GM12865 (cell line): ENCODE data around the gene PLEKHM2.

Experiments
- DNase-seq: peaks from one replicate; pipeline ENCODE4 v3.0.0; 2010; ENCODE audit warnings: low read depth
- H3K4me3 ChIP-seq: 2 replicates; pipeline ENCODE4 v1.5.1; 2011; ENCODE audit warnings: mild to moderate bottlenecking, low read depth, low read length, control low read depth
- TF ChIP-seq, protein P1 (sequence below): IDR thresholded peaks from 2 replicates; pipeline ENCODE4 v1.5.1; 2011; ENCODE audit warnings: low read length, control low read depth, low read depth, inconsistent platforms; ENCODE audit not compliant: insufficient read depth; ENCODE audit errors: missing control alignments

Gene PLEKHM2

DNA sequence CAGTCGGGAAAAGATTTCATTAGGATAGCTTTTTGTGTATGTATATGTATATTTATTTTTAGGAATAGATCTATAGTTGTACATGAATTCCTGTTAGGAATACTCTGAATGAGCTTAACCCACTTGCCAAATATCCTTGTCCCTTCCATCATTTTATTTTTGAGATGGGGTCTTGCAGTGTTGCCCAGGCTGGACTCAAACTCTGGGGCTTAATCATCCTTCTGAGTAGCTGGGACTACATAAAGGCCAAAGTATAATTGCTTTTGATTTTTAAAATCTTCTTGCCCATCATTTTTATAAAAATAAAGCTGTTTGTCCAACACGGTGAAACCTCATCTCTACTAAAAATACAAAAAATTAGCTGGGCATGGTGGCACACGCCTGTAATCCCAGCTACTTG is 20.2 kb upstream of the PLEKHM2 start:
- DNase-seq, result no peak
- H3K4me3 ChIP-seq, result no peak overlapping the region
- TF ChIP-seq, protein P1, sequence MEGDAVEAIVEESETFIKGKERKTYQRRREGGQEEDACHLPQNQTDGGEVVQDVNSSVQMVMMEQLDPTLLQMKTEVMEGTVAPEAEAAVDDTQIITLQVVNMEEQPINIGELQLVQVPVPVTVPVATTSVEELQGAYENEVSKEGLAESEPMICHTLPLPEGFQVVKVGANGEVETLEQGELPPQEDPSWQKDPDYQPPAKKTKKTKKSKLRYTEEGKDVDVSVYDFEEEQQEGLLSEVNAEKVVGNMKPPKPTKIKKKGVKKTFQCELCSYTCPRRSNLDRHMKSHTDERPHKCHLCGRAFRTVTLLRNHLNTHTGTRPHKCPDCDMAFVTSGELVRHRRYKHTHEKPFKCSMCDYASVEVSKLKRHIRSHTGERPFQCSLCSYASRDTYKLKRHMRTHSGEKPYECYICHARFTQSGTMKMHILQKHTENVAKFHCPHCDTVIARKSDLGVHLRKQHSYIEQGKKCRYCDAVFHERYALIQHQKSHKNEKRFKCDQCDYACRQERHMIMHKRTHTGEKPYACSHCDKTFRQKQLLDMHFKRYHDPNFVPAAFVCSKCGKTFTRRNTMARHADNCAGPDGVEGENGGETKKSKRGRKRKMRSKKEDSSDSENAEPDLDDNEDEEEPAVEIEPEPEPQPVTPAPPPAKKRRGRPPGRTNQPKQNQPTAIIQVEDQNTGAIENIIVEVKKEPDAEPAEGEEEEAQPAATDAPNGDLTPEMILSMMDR, result no peak

DNA sequence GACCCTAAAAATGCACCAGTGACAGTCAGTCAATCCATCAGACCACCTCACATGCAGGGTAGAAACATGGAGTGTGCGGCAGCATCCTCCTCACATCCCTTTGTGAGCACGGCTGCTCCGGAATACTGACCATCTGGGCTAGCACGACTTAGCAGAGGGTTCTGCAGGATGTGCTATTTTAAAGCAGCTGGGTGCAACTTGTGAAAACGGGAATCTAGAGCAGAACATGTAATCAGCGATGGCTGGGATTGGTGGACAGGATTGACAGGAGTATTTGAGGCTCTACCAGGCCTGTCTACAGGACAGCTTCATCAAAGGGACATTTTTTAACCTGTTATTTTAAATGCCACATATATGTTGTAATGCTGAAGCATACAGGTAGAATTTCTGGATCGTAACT is 16.8 kb upstream of the PLEKHM2 start:
- DNase-seq, result no peak
- TF ChIP-seq, protein P1, result no peak
- H3K4me3 ChIP-seq, result no peak overlapping the region

DNA sequence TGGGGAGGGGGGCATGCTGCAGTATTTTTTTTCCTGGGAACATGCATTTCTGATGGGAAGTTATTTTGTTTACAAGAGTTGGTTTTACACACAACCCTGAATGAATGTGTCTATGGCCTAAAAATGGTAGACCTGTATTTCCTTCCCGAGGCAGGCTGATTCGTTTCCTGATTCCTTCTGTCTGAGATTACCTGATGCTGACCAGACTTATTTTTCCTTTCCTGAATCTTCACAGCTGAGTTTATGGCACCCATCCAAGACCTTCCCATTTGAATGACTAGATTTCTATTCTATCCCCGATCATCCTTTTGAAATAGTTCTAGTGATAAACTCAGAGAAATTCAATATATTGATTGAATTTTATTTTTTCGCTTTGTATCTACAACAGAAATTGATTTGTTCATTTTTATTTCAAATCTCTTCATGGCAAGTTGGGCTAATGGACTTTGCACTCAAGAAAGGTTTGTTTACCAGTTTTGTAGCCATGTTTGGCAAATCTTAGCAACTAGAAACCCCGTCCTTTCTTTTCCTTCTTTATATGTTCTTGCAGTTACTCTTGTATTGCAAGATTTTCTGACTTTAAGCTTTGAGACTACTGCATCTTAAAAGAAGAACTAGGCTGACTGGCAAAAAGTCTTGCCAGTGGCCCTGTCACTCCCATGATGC is 15.9 kb upstream of the PLEKHM2 start:
- TF ChIP-seq, protein P1, result no peak
- DNase-seq, result no peak
- no peak overlapping the region for H3K4me3 ChIP-seq

DNA sequence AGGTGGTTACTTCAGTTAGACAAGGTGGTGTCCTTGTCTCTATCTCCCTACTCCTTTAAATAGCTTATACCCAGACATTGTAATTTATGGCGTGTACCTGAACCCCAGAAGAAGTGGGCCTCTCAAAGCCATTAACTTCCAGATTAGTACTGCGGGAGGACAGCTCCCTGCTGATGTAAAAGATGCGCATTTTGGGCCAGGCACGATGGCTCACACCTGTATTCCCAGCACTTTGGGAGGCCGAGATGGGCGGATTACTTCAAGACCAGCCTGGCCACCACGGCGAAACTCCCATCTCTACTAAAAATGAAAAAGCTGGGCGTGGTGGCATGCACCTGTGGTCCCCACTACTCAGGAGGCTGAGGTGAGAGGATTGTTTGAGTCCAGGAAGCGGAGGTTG is 15.0 kb upstream of the PLEKHM2 start:
- DNase-seq, result no peak
- H3K4me3 ChIP-seq, result no peak overlapping the region
- TF ChIP-seq, protein P1, result no peak

DNA sequence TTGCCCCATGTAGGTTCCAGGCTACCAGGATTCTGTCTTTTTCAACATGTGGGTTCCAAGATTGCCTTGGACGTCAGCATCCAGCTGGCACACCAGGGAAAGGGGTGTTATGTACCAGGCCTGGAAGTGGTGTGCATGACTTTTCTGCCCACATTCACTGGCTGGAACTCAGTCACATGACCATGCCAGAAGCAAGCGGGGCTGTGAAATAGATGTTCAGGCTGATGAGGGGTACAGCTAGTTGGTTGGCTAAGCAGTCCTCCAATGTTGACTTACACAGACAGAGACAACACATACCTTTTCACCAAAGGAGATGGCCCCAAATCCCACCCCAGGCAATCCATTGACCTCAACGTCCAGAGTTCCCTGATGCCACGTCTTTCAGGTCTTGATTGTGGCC is 14.3 kb upstream of the PLEKHM2 start:
- DNase-seq, result no peak
- TF ChIP-seq, protein P1, result no peak
- no peak overlapping the region for H3K4me3 ChIP-seq

DNA sequence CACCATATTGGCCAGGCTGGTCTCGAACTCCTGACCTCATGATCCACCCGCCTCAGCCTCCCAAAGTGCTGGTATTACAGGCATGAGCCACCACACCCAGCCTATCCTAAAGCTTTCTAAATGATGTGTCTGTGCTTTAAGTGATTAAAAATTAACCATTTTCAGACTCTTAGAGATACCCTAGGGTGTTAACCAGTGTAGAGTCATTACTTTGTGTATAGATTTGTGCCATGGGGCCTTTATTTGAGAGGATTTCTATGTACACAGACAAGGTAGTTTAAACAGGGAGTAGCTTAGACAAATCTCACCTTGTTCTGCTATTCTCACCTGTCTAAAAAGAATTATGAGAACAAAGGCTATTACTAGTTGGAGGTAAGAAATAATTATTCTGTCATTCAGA is 12.7 kb upstream of the PLEKHM2 start:
- DNase-seq, result no peak
- TF ChIP-seq, protein P1, result no peak
- H3K4me3 ChIP-seq, result no peak overlapping the region
